ENCODE data around the gene NCR3LG1.

- TF ChIP-seq, protein P1, sequence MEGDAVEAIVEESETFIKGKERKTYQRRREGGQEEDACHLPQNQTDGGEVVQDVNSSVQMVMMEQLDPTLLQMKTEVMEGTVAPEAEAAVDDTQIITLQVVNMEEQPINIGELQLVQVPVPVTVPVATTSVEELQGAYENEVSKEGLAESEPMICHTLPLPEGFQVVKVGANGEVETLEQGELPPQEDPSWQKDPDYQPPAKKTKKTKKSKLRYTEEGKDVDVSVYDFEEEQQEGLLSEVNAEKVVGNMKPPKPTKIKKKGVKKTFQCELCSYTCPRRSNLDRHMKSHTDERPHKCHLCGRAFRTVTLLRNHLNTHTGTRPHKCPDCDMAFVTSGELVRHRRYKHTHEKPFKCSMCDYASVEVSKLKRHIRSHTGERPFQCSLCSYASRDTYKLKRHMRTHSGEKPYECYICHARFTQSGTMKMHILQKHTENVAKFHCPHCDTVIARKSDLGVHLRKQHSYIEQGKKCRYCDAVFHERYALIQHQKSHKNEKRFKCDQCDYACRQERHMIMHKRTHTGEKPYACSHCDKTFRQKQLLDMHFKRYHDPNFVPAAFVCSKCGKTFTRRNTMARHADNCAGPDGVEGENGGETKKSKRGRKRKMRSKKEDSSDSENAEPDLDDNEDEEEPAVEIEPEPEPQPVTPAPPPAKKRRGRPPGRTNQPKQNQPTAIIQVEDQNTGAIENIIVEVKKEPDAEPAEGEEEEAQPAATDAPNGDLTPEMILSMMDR (conservative IDR thresholded peaks at IDR 0.05; ENCODE audit: low read length) = no peak
- no peak for TF ChIP-seq EZH2phosphoT487 (IDR thresholded peaks at IDR 0.05; ENCODE audit: borderline replicate concordance, low read depth, low read length)
Observed at GRCh38 chr11:17385492-17385891, 33.9 kb downstream of the NCR3LG1 start.
